A549 treated with DMSO at 1 μM for 4 hours (cell line): ENCODE results near the gene ANXA11. TPM values are rescaled to one million over a fixed set of nuclear protein-coding genes. Genes with fewer than 3 reads are reported as not detected.

Source experiments
- total RNA-seq: library from RNA; stranded (reverse); fragments of 200-300 nt; extraction: Qiagen RNA extraction; gene quantifications from 5 replicates; pipeline ENCODE4 v1.2.3, GENCODE V29; 2022; ENCODE audit warnings: low read depth

Gene ANXA11
- total RNA-seq: 178 to 215 TPM (median 201 TPM) in 5 replicates

DNA sequence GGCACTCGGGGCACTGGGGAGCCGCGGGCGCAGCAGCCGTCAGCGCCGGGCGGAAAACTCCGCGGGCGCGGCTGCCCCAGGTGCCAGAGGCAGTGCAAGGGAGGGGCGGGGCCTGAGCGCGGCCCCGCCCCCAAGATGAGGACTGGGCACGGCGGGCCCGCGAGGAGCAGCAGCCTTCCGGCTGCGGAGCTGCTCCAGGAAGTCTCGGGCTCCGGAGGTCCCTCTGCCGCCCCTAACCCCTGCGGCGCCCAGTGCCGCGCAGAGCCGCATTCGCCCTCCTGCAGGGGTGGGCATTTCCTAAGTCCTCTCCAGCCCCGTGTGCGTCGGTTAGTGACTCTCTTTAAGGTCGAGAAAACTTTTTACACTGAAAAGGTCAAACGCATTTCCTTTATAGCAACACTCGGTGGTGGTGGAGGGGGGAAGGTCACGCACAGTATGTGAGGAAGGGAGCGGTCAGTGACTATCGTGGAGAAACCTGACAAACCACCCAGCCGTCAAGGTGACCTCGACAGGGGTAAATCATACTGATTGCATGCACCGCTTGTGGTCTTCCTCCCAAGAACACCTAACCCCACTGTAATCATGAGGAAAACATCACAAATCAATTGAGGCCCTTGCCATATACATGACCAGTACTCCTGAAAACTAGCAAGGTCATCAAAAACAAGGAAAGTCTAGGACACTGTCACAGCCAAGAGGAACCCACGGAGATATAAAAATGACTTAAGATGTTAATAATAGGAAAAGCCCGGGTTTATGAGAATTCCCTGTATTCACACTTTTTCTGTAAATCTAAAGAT lies at the start of gene ANXA11:
Gene ANXA11, minus strand, starts transcription at position 61 of the 800 bp plus-strand sequence. CDS start 32,676 bp downstream, outside the sequence.

DNA sequence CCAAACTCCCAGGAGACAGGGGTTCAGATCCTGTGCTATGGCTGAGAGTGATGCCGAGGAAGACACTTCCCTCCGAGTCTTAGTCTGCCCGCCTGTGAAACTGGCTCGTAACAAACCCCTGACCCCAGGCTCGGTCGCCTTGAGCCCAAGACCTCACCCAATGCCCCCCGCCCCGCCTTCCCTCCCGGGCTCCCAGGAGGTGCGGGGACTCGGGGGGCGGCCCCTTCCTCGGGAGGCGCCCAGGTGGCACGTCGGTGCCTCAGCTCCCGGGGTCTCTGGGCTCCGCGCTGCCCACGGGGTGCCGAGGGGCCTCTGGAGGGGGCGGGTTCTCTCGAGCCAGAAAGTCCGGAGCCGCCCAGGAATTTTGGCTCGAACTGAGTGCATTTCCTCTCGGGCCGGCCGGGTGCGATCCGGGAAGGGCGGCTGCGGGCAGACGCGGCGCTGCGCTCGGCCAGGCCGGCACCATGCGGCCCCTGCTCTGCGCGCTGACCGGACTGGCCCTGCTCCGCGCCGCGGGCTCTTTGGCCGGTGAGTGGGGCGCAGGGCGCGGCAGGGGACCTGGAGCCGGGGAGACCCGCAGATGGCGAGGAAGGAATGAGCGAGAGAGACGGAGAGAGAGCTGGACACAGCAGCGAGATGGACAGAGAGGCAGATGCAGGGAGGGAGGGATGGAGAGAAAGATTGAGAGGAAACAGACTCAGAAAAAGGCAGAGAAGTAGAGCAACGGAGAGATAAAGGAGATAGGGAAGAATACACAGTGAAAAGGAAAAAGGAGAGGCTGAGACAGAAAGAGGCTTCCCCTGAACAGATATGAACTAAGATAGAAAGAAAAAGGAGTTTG lies 72.8 kb downstream of the ANXA11 start, which contains the start of gene PLAC9:
Gene PLAC9, plus strand, starts transcription at position 432 of the 841 bp plus-strand sequence. Its CDS starts 33 bp downstream, at position 465.

Other genes starting within 250 kb of the ANXA11 start
- 14.7 to 21.1 TPM (median 19.8 TPM) in 5 replicates for gene TMEM254, start 126.9 kb downstream of the ANXA11 start, total RNA-seq
- 0.28 TPM in 1 of 5 replicates, not detected in the others for gene PLAC9, start 72.8 kb downstream of the ANXA11 start, total RNA-seq
- gene MAT1A, start 84.1 kb upstream of the ANXA11 start, total RNA-seq: 0.11 TPM in 1 of 5 replicates, not detected in the others
- not detected in 5 replicates for gene DYDC1, start 151.2 kb upstream of the ANXA11 start, total RNA-seq
- gene DYDC2, start 151.2 kb upstream of the ANXA11 start, total RNA-seq: 0.05 to 0.25 TPM in 2 of 5 replicates, not detected in the others
- 45.6 to 48.1 TPM (median 46.3 TPM) in 5 replicates for gene PRXL2A, start 203.0 kb upstream of the ANXA11 start, total RNA-seq
- 97.2 to 147 TPM (median 135 TPM) in 5 replicates for gene TSPAN14, start 248.8 kb upstream of the ANXA11 start, total RNA-seq